Measurements from ENCODE around the gene FAR2. TPM values are rescaled to one million over a fixed set of nuclear protein-coding genes. Genes with fewer than 3 reads are reported as not detected.

FAR2 gene
- total and polyA plus RNA-seq, 4 donors = 1.9 to 12.2 (median 9.9) TPM

GRCh38 chr12:29322157-29322556 is 173.1 kb downstream of the FAR2 start:
- ATAC-seq (ENCODE audit: low FRiP score) = no peak
- intact Hi-C loops (cut with DNase I) = no loop called here
- 85 to 87% methylated on average over 3 of the region's 3 CpGs for WGBS, 2 donors
- H3K27ac ChIP-seq (ENCODE audit: low read depth in 1 of 2, low read length in 2 of 2) = no peak overlapping the region
- no peaks in the 10 kb centered on the region for H3K27me3 ChIP-seq (ENCODE audit: control insufficient read depth in 1 of 2, insufficient read depth in 2 of 2, low read length in 1 of 2)
- H3K4me1 ChIP-seq (ENCODE audit: control insufficient read depth in 1 of 2, insufficient read depth in 2 of 2, low read length in 2 of 2) = peaks cover 0 to 1% of the 10 kb centered on the region in 2 donors
- no peaks in the 10 kb centered on the region for H3K9me3 ChIP-seq (ENCODE audit: control insufficient read depth, low read length)
- H3K4me3 ChIP-seq (ENCODE audit: low read length in 2 of 2) = no peak overlapping the region
- H3K36me3 ChIP-seq (ENCODE audit: control insufficient read depth in 1 of 2, insufficient read depth in 2 of 2, low read length in 1 of 2) = no peaks in the 10 kb centered on the region
- no peak for DNase-seq

- Histone ChIP-seq H3K4me3 (ENCODE audit: low read length in 2 of 2) (no peak overlapping the region), H3K27me3 (ENCODE audit: control insufficient read depth in 1 of 2, insufficient read depth in 2 of 2, low read length in 1 of 2) (no peaks in the 10 kb centered on the region), H3K9me3 (ENCODE audit: control insufficient read depth, low read length) (no peaks in the 10 kb centered on the region), H3K27ac (ENCODE audit: low read depth in 1 of 2, low read length in 2 of 2) (no peak overlapping the region), H3K36me3 (ENCODE audit: control insufficient read depth in 1 of 2, insufficient read depth in 2 of 2, low read length in 1 of 2) (no peaks in the 10 kb centered on the region), H3K4me1 (ENCODE audit: control insufficient read depth in 1 of 2, insufficient read depth in 2 of 2, low read length in 2 of 2) (no peaks in the 10 kb centered on the region)
- WGBS, 2 donors = 92 to 96% methylated on average over 1 of the region's 1 CpG
- DNase-seq (no peak), ATAC-seq (ENCODE audit: low FRiP score) (no peak)
- intact Hi-C loops (cut with DNase I) = no loop called here
These were observed 180.3 kb downstream of the FAR2 start for GRCh38 chr12:29329411-29329810.

GRCh38 chr12:29333178-29333577 is 184.1 kb downstream of the FAR2 start:
- no peaks in the 10 kb centered on the region for H3K36me3 ChIP-seq (ENCODE audit: control insufficient read depth in 1 of 2, insufficient read depth in 2 of 2, low read length in 1 of 2)
- WGBS, 2 donors = 0% methylated on average over 1 of the region's 1 CpG

GRCh38 chr12:29334937-29335336 is 185.9 kb downstream of the FAR2 start:
- no peak overlapping the region for H3K27ac ChIP-seq (ENCODE audit: low read depth in 1 of 2, low read length in 2 of 2)
- WGBS, 2 donors = 93 to 99% methylated on average over 2 of the region's 2 CpGs
- ATAC-seq (ENCODE audit: low FRiP score) = no peak

More at GRCh38 chr12:29333178-29333577, 184.1 kb downstream of the FAR2 start:
- DNase-seq = no peak
- Histone ChIP-seq H3K4me1 (ENCODE audit: control insufficient read depth in 1 of 2, insufficient read depth in 2 of 2, low read length in 2 of 2) (no peaks in the 10 kb centered on the region), H3K27me3 (ENCODE audit: control insufficient read depth in 1 of 2, insufficient read depth in 2 of 2, low read length in 1 of 2) (no peaks in the 10 kb centered on the region), H3K27ac (ENCODE audit: low read depth in 1 of 2, low read length in 2 of 2) (no peak overlapping the region), H3K9me3 (ENCODE audit: control insufficient read depth, low read length) (no peaks in the 10 kb centered on the region), H3K4me3 (ENCODE audit: low read length in 2 of 2) (no peak overlapping the region)
- intact Hi-C loops (cut with DNase I) = no loop called here
- no peak for ATAC-seq (ENCODE audit: low FRiP score)

GRCh38 chr12:29337325-29337724 is 188.2 kb downstream of the FAR2 start:
- H3K36me3 ChIP-seq (ENCODE audit: control insufficient read depth in 1 of 2, insufficient read depth in 2 of 2, low read length in 1 of 2) = no peaks in the 10 kb centered on the region
- WGBS, 2 donors = 87% methylated on average over 1 of the region's 1 CpG

More at GRCh38 chr12:29334937-29335336, 185.9 kb downstream of the FAR2 start:
- Histone ChIP-seq H3K36me3 (ENCODE audit: control insufficient read depth in 1 of 2, insufficient read depth in 2 of 2, low read length in 1 of 2) (no peaks in the 10 kb centered on the region), H3K4me3 (ENCODE audit: low read length in 2 of 2) (no peak overlapping the region), H3K27me3 (ENCODE audit: control insufficient read depth in 1 of 2, insufficient read depth in 2 of 2, low read length in 1 of 2) (no peaks in the 10 kb centered on the region), H3K4me1 (ENCODE audit: control insufficient read depth in 1 of 2, insufficient read depth in 2 of 2, low read length in 2 of 2) (no peaks in the 10 kb centered on the region), H3K9me3 (ENCODE audit: control insufficient read depth, low read length) (no peaks in the 10 kb centered on the region)
- DNase-seq = no peak
- intact Hi-C loops (cut with DNase I) = no loop called here

GRCh38 chr12:29343022-29343799 is 194.1 kb downstream of the FAR2 start:
- intact Hi-C loops (cut with DNase I) = no loop called here
- ATAC-seq (ENCODE audit: low FRiP score) (no peak), DNase-seq (no peak)
- WGBS, 2 donors = 77 to 79% methylated on average over 2 of the region's 2 CpGs
- H3K36me3 ChIP-seq (ENCODE audit: control insufficient read depth in 1 of 2, insufficient read depth in 2 of 2, low read length in 1 of 2) = no peaks in the 10 kb centered on the region
- H3K27ac ChIP-seq (ENCODE audit: low read depth in 1 of 2, low read length in 2 of 2) = no peak overlapping the region
- no peaks in the 10 kb centered on the region for H3K27me3 ChIP-seq (ENCODE audit: control insufficient read depth in 1 of 2, insufficient read depth in 2 of 2, low read length in 1 of 2)
- H3K4me3 ChIP-seq (ENCODE audit: low read length in 2 of 2) = no peak overlapping the region
- H3K4me1 ChIP-seq (ENCODE audit: control insufficient read depth in 1 of 2, insufficient read depth in 2 of 2, low read length in 2 of 2) = no peaks in the 10 kb centered on the region
- H3K9me3 ChIP-seq (ENCODE audit: control insufficient read depth, low read length) = no peaks in the 10 kb centered on the region

More at GRCh38 chr12:29337325-29337724, 188.2 kb downstream of the FAR2 start:
- Histone ChIP-seq H3K27me3 (ENCODE audit: control insufficient read depth in 1 of 2, insufficient read depth in 2 of 2, low read length in 1 of 2) (no peaks in the 10 kb centered on the region), H3K4me3 (ENCODE audit: low read length in 2 of 2) (no peak overlapping the region), H3K4me1 (ENCODE audit: control insufficient read depth in 1 of 2, insufficient read depth in 2 of 2, low read length in 2 of 2) (no peaks in the 10 kb centered on the region), H3K9me3 (ENCODE audit: control insufficient read depth, low read length) (no peaks in the 10 kb centered on the region), H3K27ac (ENCODE audit: low read depth in 1 of 2, low read length in 2 of 2) (no peak overlapping the region)
- ATAC-seq (ENCODE audit: low FRiP score) (no peak), DNase-seq (no peak)
- intact Hi-C loops (cut with DNase I) = no loop called here

- no peak overlapping the region for H3K27ac ChIP-seq (ENCODE audit: low read depth in 1 of 2, low read length in 2 of 2)
- no peaks in the 10 kb centered on the region for H3K4me1 ChIP-seq (ENCODE audit: control insufficient read depth in 1 of 2, insufficient read depth in 2 of 2, low read length in 2 of 2)
- DNase-seq (no peak), ATAC-seq (ENCODE audit: low FRiP score) (no peak)
- no peaks in the 10 kb centered on the region for H3K9me3 ChIP-seq (ENCODE audit: control insufficient read depth, low read length)
- no peaks in the 10 kb centered on the region for H3K27me3 ChIP-seq (ENCODE audit: control insufficient read depth in 1 of 2, insufficient read depth in 2 of 2, low read length in 1 of 2)
- intact Hi-C loops (cut with DNase I) = no loop called here
- WGBS, 2 donors = 94% methylated on average over 3 of the region's 3 CpGs
- H3K4me3 ChIP-seq (ENCODE audit: low read length in 2 of 2) = no peak overlapping the region
- H3K36me3 ChIP-seq (ENCODE audit: control insufficient read depth in 1 of 2, insufficient read depth in 2 of 2, low read length in 1 of 2) = no peaks in the 10 kb centered on the region
These were observed 197.8 kb downstream of the FAR2 start for GRCh38 chr12:29346769-29347421.

- no peak for ATAC-seq (ENCODE audit: low FRiP score)
- Histone ChIP-seq H3K27me3 (ENCODE audit: control insufficient read depth in 1 of 2, insufficient read depth in 2 of 2, low read length in 1 of 2) (no peaks in the 10 kb centered on the region), H3K4me1 (ENCODE audit: control insufficient read depth in 1 of 2, insufficient read depth in 2 of 2, low read length in 2 of 2) (no peaks in the 10 kb centered on the region), H3K4me3 (ENCODE audit: low read length in 2 of 2) (no peak overlapping the region), H3K36me3 (ENCODE audit: control insufficient read depth in 1 of 2, insufficient read depth in 2 of 2, low read length in 1 of 2) (no peaks in the 10 kb centered on the region), H3K27ac (ENCODE audit: low read depth in 1 of 2, low read length in 2 of 2) (no peak overlapping the region), H3K9me3 (ENCODE audit: control insufficient read depth, low read length) (no peaks in the 10 kb centered on the region)
- intact Hi-C loops (cut with DNase I) = no loop called here
- DNase-seq = no peak
These were observed 201.0 kb downstream of the FAR2 start for GRCh38 chr12:29350080-29350479.

GRCh38 chr12:29354954-29355353 is 205.9 kb downstream of the FAR2 start:
- DNase-seq (no peak), ATAC-seq (ENCODE audit: low FRiP score) (no peak)
- no peaks in the 10 kb centered on the region for H3K9me3 ChIP-seq (ENCODE audit: control insufficient read depth, low read length)
- no peaks in the 10 kb centered on the region for H3K36me3 ChIP-seq (ENCODE audit: control insufficient read depth in 1 of 2, insufficient read depth in 2 of 2, low read length in 1 of 2)
- no peak overlapping the region for H3K27ac ChIP-seq (ENCODE audit: low read depth in 1 of 2, low read length in 2 of 2)
- intact Hi-C loops (cut with DNase I) = no loop called here
- H3K27me3 ChIP-seq (ENCODE audit: control insufficient read depth in 1 of 2, insufficient read depth in 2 of 2, low read length in 1 of 2) = no peaks in the 10 kb centered on the region
- 83 to 90% methylated on average over 1 of the region's 1 CpG for WGBS, 2 donors
- no peaks in the 10 kb centered on the region for H3K4me1 ChIP-seq (ENCODE audit: control insufficient read depth in 1 of 2, insufficient read depth in 2 of 2, low read length in 2 of 2)
- H3K4me3 ChIP-seq (ENCODE audit: low read length in 2 of 2) = no peak overlapping the region
